ENCODE results near the gene SEL1L3. TPM values are rescaled to one million over a fixed set of nuclear protein-coding genes. Genes with fewer than 3 reads are reported as not detected.

Gene SEL1L3
- polyA plus RNA-seq, 4 donors: 19.3 to 25.5 (median 22.1) TPM

Other genes with a start within 250 kb of the SEL1L3 start
- 10 to 100 TPM; 20.3 to 27.0 (median 26.7) TPM for gene SLC34A2, start 207.1 kb downstream of the SEL1L3 start, polyA plus RNA-seq (ENCODE audit: insufficient read length in 4 of 4)
- gene SMIM20, start 51.2 kb upstream of the SEL1L3 start, polyA plus RNA-seq (ENCODE audit: insufficient read length in 4 of 4): 10 to 100 TPM; 42.6 to 55.0 (median 47.3) TPM